ACC112 (cell line): ENCODE data around the gene ZNF521.

Experiments
- H2AFZ ChIP-seq: fragments of 200-600 bp; sonication (generic); one replicate; pipeline ENCODE4 v1.6.0; 2017; ENCODE audit warnings: antibody characterized with exemption, low read length; ENCODE audit not compliant: unreplicated experiment
- H3K27ac ChIP-seq: fragments of 200-600 bp; sonication (generic); 2 replicates; pipeline ENCODE4 v1.5.1; 2014; ENCODE audit warnings: low read depth, mild to moderate bottlenecking, antibody characterized with exemption, low read length, moderate library complexity
- H3K27me3 ChIP-seq: fragments of 200-600 bp; sonication (generic); 2 replicates; pipeline ENCODE4 v1.6.1; 2014; ENCODE audit warnings: mild to moderate bottlenecking, antibody characterized with exemption, low read length, moderate library complexity, mixed read lengths; ENCODE audit not compliant: insufficient read depth
- H3K36me3 ChIP-seq: fragments of 200-600 bp; sonication (generic); 2 replicates; pipeline ENCODE4 v1.6.1; 2016; ENCODE audit warnings: mild to moderate bottlenecking, antibody characterized with exemption, low read length, moderate library complexity, mixed read lengths; ENCODE audit not compliant: insufficient read depth
- H3K4me1 ChIP-seq: fragments of 200-600 bp; sonication (generic); one replicate; pipeline ENCODE4 v1.6.1; 2016; ENCODE audit warnings: low read length, mixed read lengths; ENCODE audit not compliant: insufficient read depth, unreplicated experiment, control insufficient read depth
- H3K4me3 ChIP-seq: fragments of 200-600 bp; sonication (generic); 2 replicates; pipeline ENCODE4 v1.5.1; 2014; ENCODE audit warnings: mild to moderate bottlenecking, low read depth, low read length
- H3K79me2 ChIP-seq: fragments of 200-600 bp; sonication (generic); one replicate; pipeline ENCODE4 v1.6.0; 2016; ENCODE audit warnings: low read length; ENCODE audit not compliant: control insufficient read depth, unreplicated experiment, insufficient read depth

ZNF521 gene

DNA sequence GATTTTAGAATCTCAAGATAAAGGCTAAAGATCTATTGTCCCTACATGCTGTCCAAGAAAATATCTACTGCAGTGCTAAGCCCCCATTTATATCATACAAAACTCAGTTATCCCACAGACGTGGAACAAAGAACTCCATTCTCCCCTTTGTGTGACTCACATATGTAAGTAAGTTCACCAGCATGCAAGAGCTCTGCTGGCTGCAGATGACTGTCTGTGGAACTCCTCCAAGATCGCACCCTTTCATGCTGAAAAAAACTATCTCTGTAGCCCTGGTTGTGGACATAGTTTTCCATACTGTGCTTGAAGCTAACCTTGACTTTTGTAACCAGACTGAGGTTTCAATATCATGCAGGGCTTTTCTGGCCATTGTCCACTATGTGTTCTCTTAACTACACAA is 207.1 kb downstream of the ZNF521 start:
- no peak overlapping the region for H3K27ac ChIP-seq
- no peaks in the 10 kb centered on the region for H3K36me3 ChIP-seq
- H3K4me3 ChIP-seq, result no peak overlapping the region
- H3K27me3 ChIP-seq, result no peaks in the 10 kb centered on the region
- no peaks in the 10 kb centered on the region for H3K4me1 ChIP-seq
- no peak overlapping the region for H2AFZ ChIP-seq
- no peaks in the 10 kb centered on the region for H3K79me2 ChIP-seq

- Histone ChIP-seq H2AFZ (no peak overlapping the region), H3K27me3 (no peaks in the 10 kb centered on the region), H3K27ac (no peak overlapping the region), H3K79me2 (no peaks in the 10 kb centered on the region), H3K4me3 (no peak overlapping the region), H3K36me3 (no peaks in the 10 kb centered on the region), H3K4me1 (no peaks in the 10 kb centered on the region)
Observed at GRCh38 chr18:25141886-25142285, 210.1 kb downstream of the ZNF521 start.

GRCh38 chr18:25141399-25141798 is 210.6 kb downstream of the ZNF521 start:
- Histone ChIP-seq H3K79me2 (no peaks in the 10 kb centered on the region), H2AFZ (no peak overlapping the region), H3K27me3 (no peaks in the 10 kb centered on the region), H3K4me3 (no peak overlapping the region), H3K27ac (no peak overlapping the region), H3K4me1 (no peaks in the 10 kb centered on the region), H3K36me3 (no peaks in the 10 kb centered on the region)

- no peaks in the 10 kb centered on the region for H3K79me2 ChIP-seq
- H3K36me3 ChIP-seq, result no peaks in the 10 kb centered on the region
- H3K4me1 ChIP-seq, result no peaks in the 10 kb centered on the region
- no peak overlapping the region for H2AFZ ChIP-seq
- H3K27me3 ChIP-seq, result no peaks in the 10 kb centered on the region
- H3K4me3 ChIP-seq, result no peak overlapping the region
- no peak overlapping the region for H3K27ac ChIP-seq
Observed at GRCh38 chr18:25140962-25141308, 211.0 kb downstream of the ZNF521 start.

- no peaks in the 10 kb centered on the region for H3K4me1 ChIP-seq
- H3K79me2 ChIP-seq, result no peaks in the 10 kb centered on the region
- no peak overlapping the region for H3K4me3 ChIP-seq
- H2AFZ ChIP-seq, result no peak overlapping the region
- no peak overlapping the region for H3K27ac ChIP-seq
- no peaks in the 10 kb centered on the region for H3K36me3 ChIP-seq
- no peaks in the 10 kb centered on the region for H3K27me3 ChIP-seq
Observed at GRCh38 chr18:25140124-25140961, 211.6 kb downstream of the ZNF521 start.

GRCh38 chr18:25137197-25137472 is 214.8 kb downstream of the ZNF521 start:
- Histone ChIP-seq H3K4me1 (no peaks in the 10 kb centered on the region), H3K79me2 (no peaks in the 10 kb centered on the region), H2AFZ (no peak overlapping the region), H3K4me3 (no peak overlapping the region), H3K27ac (no peak overlapping the region), H3K27me3 (no peaks in the 10 kb centered on the region), H3K36me3 (no peaks in the 10 kb centered on the region)

- Histone ChIP-seq H3K79me2 (no peaks in the 10 kb centered on the region), H2AFZ (no peak overlapping the region), H3K4me3 (no peak overlapping the region), H3K36me3 (no peaks in the 10 kb centered on the region), H3K4me1 (no peaks in the 10 kb centered on the region), H3K27ac (no peak overlapping the region), H3K27me3 (no peaks in the 10 kb centered on the region)
Observed at GRCh38 chr18:25136416-25137196, 215.4 kb downstream of the ZNF521 start.

- Histone ChIP-seq H3K4me3 (no peak overlapping the region), H3K4me1 (no peaks in the 10 kb centered on the region), H3K79me2 (no peaks in the 10 kb centered on the region), H3K27ac (no peak overlapping the region), H2AFZ (no peak overlapping the region), H3K27me3 (no peaks in the 10 kb centered on the region), H3K36me3 (no peaks in the 10 kb centered on the region)
Observed at GRCh38 chr18:25134861-25135260, 217.1 kb downstream of the ZNF521 start.

- Histone ChIP-seq H3K4me3 (no peak overlapping the region), H3K27me3 (no peaks in the 10 kb centered on the region), H3K27ac (no peak overlapping the region), H3K36me3 (no peaks in the 10 kb centered on the region), H3K79me2 (no peaks in the 10 kb centered on the region), H3K4me1 (no peaks in the 10 kb centered on the region), H2AFZ (no peak overlapping the region)
Observed at GRCh38 chr18:25133879-25134278, 218.1 kb downstream of the ZNF521 start.

GRCh38 chr18:25132786-25133496 is 219.0 kb downstream of the ZNF521 start:
- H3K27me3 ChIP-seq, result no peaks in the 10 kb centered on the region
- no peak overlapping the region for H2AFZ ChIP-seq
- no peaks in the 10 kb centered on the region for H3K79me2 ChIP-seq
- no peaks in the 10 kb centered on the region for H3K36me3 ChIP-seq
- no peaks in the 10 kb centered on the region for H3K4me1 ChIP-seq
- H3K4me3 ChIP-seq, result no peak overlapping the region
- H3K27ac ChIP-seq, result no peak overlapping the region
